Thoracic aorta (tissue), 2 donors: ENCODE measurements around the gene MARK1. TPM values are rescaled to one million over a fixed set of nuclear protein-coding genes. Genes with fewer than 3 reads are reported as not detected.

Source experiments
- total RNA-seq, 2 donors: library from RNA; depleted of rRNA; stranded (reverse); fragments of >200 nt; gene quantifications; one replicate each; pipeline versions ENCODE4 v1.1.0 to v1.2.3, GENCODE V29; 2016

The MARK1 gene
- total RNA-seq, 2 donors from 2014 or later = 11.9 to 12.3 TPM

Other genes starting within 250 kb of the MARK1 start
- 1 to 10 TPM; 6.8 to 9.7 TPM for gene C1orf115, start 162.2 kb downstream of the MARK1 start, total RNA-seq
- gene MTARC2, start 220.2 kb downstream of the MARK1 start, total RNA-seq = 10 to 100 TPM; 30.4 to 32.1 TPM